CD4-positive, alpha-beta T cell treated with Interferon alpha-2 for 1 hour (primary cell): ENCODE data around the gene CADPS.
A peak's percentile ranks its signal among the peaks of the same experiment; 100 is the strongest.

Source experiments
- DNase-seq, 2 donors: peaks; one replicate each; pipeline ENCODE4 v3.0.0-alpha.2; 2020 to 2022

The CADPS gene

GRCh38 chr3:62481962-62482361, 393.3 kb downstream of the CADPS start:
- DNase-seq = no peak

DNA sequence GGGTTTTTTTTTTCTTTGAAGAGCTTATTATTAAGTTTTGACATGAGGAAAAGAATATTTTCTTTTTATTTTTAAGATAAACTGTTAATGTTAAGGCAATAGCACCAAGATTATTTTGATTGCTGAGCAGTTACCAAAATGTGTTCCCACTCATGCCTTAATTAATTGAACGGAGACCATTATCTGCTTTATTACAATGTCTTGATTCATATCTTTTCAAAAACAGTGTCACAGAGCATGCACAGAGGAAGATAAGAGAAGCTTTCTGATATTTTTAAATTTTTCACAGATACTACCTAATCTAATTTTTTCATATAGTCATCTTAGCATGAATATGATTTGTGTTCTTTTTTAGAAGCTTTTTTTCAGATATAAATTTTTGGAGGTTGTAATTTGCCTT, 395.2 kb downstream of the CADPS start:
- DNase-seq = no peak

DNA sequence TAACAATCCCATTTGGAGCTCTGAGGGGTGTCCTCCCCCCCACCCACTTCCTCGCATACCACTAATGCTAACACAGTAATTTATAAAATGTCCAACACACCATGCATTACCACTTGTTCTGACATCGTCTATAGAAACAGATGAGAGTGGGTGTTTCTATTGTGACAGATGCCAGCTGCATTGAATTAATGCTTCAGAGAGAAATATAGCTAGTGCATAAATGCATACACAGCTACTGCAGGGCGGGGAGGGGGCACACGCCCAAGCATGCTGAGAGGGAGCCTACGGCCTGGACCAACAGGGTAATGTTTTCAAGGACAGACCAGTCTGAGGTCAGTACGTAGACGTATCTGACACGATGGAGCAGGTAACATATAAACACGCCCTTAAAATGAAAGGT, 395.9 kb downstream of the CADPS start:
- no peak for DNase-seq

GRCh38 chr3:62475306-62475705, 399.9 kb downstream of the CADPS start:
- no peak for DNase-seq

- no peak for DNase-seq
Measured at GRCh38 chr3:62467966-62468722, 407.1 kb downstream of the CADPS start.

DNA sequence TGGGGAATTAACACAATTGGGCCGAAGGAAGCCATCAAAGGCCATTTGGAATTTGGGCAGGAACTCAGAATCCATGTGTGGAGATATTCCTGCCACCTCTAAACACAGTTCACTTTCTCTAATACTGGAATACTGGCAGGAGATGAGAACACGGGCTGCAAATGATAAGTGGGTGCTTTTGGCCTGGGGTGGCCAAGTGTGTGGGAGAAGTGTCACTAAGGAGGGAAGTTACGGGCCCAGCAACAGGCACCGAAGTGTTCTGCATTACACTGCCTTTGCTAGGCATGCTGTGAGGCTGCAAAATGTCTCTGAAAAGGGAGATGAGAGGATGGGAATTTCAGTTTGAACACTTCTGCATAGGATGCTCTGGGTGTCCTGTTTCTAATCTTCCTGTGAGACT, 412.4 kb downstream of the CADPS start:
- DNase-seq = no peak

GRCh38 chr3:62462104-62462762, 413.0 kb downstream of the CADPS start:
- DNase-seq = no peak

- DNase-seq = no peak
Measured at GRCh38 chr3:62454916-62455315, 420.3 kb downstream of the CADPS start.

- DNase-seq = no peak
Measured at GRCh38 chr3:62453448-62453847, 421.8 kb downstream of the CADPS start.

GRCh38 chr3:62451211-62451887, 423.9 kb downstream of the CADPS start:
- DNase-seq = no peak

DNA sequence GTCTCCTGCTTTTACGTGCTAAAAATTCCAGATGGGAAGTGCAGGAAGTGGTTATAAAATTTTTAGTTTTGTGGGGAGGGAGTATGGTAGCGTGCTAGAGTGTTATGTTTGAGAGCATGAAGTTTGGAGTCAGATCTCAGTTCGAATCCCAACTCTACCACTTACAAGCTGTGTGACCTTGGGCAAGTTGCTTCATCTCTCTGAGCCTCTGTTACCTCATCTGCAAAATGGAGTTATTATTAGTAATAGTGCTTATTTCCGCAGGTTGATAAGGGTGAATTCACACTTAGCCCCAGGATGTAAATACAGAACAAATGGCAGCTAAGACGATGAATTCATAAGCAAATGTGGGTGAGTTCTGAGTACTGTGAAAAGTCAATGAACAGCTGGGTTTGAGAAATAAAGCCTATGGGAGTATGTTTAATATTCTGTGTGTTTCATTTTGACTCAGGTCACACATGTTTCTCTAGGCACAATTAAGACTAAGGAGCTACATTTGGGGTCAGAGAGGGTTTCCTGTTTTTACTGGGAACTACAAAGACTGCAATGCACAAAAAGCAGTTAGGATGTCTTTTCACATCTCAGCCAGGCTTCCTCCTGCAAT, 428.8 kb downstream of the CADPS start:
- no peak for DNase-seq

DNA sequence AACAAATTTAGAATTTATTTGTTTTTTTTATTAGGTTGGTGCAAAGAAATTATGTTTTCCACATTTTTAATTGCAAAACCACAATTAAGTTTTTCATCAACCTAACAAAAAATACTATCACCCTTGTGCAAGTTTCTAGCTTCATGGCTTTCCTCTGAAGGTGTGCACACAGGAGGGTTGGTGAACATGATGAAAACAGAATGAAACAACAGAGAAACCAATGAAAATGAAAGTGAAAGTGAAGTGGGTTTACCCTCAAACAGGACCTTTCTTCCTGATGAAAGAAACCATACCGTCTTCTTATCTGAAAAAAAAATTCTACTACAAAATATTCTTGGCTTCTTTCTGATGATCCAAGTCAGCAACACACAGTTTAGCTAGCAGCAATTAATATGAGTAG, 429.9 kb downstream of the CADPS start:
- DNase-seq = peak in 1 of 2 donors; percentile 33

DNA sequence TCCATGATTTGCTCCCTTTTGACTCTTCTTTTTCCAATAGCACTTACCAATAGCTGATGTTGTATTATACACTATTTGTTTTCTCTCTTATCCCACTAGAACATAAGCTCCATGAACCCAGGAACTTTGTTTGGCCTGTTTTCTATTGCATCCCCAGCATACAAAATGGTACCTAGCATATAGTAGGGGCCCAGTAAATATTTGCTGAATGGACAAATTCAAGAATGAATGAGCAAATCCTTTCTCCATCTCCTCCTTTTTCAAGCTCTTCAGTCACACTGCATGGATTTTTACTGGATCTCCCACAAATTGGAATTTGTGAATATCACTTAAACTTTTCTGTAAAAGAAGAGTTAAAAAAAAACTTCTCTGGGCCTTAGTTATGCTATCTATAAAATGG, 435.2 kb downstream of the CADPS start:
- no peak for DNase-seq

DNA sequence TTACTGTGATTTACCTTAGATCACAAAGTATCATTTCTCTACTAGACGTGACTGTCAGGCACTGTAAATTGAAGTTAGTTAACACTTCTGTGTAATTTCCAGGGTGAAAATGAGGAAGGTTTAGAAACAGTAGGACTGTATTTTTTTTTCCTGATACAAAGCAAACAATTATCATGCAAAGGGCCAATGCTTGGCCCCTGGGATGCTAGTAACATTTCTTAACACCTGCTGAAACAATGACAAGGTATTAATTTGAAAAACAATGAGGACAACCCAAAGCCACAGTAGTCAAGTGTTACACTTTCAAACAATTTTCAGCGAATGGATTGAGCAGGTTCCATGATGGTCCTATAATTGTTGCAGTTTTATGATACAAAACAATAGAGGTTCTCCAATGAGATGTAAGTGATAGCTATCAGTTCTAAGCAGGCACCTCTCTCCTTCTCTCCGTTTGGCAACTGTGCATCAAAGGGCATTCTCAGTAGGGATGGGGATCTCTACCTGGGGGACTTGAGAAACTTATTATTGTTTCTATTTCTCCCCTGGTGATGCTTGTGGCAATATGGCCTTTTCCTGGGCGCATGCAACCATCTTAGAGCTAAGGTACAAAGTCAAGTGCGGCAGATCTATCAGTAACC, 435.9 kb downstream of the CADPS start:
- no peak for DNase-seq

DNA sequence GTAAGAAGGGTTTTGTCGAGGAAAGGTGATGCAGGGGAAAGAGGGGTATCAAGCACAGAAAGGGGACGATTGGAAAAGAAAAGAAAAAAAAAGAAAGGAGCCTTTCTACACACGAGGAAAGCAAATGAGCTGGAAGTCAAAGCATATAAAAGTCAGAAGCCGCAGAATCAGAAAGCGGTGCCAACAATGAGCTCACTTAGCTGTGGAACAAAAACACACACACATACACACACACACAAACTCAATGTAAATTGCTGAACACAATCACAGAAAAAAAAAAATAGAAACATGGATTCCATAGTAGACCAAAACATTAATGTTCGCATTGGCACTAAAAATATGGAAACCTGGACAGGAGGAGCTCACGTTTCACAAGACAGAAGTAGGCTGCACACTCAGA, 438.4 kb downstream of the CADPS start:
- no peak for DNase-seq

GRCh38 chr3:62433396-62433795, 441.8 kb downstream of the CADPS start:
- no peak for DNase-seq

- no peak for DNase-seq
Measured at GRCh38 chr3:62421207-62421606, 454.0 kb downstream of the CADPS start.

DNA sequence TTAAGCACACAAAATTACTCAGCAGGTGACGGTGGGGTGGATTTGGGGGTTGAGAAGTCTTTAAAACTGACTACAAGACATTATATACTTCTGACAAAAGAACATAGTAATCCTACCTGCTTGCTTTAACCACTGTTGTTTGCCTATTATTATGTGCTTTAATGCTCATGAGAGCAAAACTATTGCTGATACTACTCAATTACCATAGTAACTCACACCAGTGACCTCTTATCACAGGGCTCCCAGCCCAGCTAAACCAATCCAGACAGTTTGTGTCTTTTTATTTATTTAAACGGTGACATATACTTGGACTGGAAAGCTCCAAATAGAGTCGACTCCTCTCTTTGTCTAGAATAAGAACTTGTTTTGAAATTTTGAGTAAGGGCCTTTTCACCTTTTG, 459.1 kb downstream of the CADPS start:
- no peak for DNase-seq

DNA sequence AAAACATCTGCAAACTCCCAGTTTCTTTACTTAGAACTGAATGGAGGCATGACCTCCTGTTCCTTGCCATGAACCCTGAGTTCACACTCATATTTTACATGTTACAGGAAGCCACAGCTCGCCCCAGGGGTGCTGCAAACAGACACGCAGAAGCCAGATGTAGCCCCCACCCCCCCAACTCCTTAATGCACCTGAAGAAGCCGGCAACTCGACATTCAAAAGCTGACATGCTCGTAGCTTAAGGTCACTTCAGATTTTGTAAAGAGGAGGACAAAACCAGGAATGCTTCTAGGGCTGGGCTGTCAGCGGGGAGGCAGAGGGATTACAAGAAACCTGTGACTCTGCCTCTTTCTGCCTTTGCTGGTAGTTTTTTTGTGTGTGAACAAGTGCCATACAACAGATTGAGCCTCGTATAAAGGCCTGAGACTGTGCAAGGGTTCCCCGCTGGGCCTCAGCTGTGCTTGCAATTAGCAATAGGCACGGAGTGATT, 459.9 kb downstream of the CADPS start:
- no peak for DNase-seq

- no peak for DNase-seq
Measured at GRCh38 chr3:62414786-62415185, 460.4 kb downstream of the CADPS start.

DNA sequence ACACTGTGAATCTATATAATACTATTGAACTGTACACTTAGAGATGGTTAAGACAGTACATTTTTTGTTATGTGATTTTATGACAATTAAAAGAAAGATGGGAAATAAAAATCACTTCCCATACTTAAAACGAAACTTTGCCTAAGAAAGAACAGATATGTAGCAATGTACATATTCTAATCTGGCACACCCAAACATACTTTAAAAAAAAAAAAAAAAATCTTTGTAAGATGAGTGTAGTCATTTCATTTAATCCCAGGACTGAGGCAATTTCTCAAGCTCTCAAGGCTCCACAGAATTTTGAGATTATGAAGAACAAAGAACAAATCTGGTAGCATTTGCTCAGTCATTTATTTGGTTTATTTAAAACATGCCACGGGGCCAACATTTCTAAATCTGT, 461.5 kb downstream of the CADPS start:
- no peak for DNase-seq

DNA sequence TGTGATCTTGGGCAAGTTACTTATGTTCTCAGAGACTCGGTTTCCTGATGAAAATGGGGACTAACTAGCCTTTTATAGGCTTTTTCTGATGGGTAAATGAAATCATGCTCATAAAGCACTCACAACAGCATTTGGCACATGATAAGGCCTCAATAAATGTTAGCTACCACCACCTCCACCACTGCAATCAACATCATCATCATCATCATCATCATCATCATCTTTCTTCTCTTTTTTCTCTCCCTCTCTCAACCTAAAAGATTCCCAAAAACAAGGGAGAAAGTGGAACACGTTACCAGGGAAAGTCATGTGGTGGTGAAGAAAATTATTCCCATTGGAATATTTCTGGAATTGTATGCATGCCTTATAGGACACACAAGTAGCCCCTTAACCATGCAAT, 468.3 kb downstream of the CADPS start:
- DNase-seq = no peak

DNA sequence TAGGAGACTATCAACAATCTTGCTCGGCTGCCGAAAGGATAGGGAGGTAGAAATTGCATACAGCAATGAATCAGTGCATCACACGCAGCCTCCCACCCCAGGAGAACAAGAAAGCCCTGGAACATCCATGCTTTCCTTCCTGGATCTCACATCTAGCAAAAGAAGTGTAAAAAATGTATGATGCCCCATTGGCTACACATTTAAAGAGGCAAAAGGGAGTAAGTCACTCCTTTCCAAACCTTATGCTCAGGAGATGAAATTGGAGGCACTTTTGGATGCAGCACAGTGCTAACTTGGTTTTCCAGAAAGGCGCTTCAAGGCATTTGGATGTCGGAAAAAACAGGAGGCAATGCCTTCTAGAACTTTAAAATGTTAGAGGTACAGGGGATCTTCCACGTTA, 469.6 kb downstream of the CADPS start:
- DNase-seq = no peak
